ENCODE measurements around the gene MRPL4.

GRCh38 chr19:10290357-10290875 is 38.4 kb downstream of the MRPL4 start:
- no peak for TF ChIP-seq JUND (IDR thresholded peaks at IDR 0.05; ENCODE audit: low read depth, low read length)
- no peak for TF ChIP-seq CTCF (IDR thresholded peaks at IDR 0.05 in 2 of 3, conservative IDR thresholded peaks at IDR 0.05 in 1 of 3; ENCODE audit: control insufficient read depth in 2 of 3, extremely low read depth in 1 of 3, insufficient read depth in 1 of 3, low read depth in 3 of 3, low read length in 3 of 3)
- TF ChIP-seq HDGF (IDR thresholded peaks at IDR 0.05), result no peak
- TF ChIP-seq POLR2AphosphoS5 (IDR thresholded peaks at IDR 0.05; ENCODE audit: low read length), result no peak
- no peak for TF ChIP-seq PML (IDR thresholded peaks at IDR 0.05; ENCODE audit: low read length)
- TF ChIP-seq MTA2 (IDR thresholded peaks at IDR 0.05; ENCODE audit: low read depth), result no peak

All from GM12878 (cell line).